HG02885 (cell line): ENCODE measurements around the gene SIRT7.

ENCODE experiments used
- ATAC-seq: cut with Tn5 transposase; IDR thresholded peaks from one replicate; pipeline ENCODE4 v1.9.1; 2021; ENCODE audit warnings: mild to moderate bottlenecking; ENCODE audit not compliant: unreplicated experiment, poor library complexity

Gene SIRT7

DNA sequence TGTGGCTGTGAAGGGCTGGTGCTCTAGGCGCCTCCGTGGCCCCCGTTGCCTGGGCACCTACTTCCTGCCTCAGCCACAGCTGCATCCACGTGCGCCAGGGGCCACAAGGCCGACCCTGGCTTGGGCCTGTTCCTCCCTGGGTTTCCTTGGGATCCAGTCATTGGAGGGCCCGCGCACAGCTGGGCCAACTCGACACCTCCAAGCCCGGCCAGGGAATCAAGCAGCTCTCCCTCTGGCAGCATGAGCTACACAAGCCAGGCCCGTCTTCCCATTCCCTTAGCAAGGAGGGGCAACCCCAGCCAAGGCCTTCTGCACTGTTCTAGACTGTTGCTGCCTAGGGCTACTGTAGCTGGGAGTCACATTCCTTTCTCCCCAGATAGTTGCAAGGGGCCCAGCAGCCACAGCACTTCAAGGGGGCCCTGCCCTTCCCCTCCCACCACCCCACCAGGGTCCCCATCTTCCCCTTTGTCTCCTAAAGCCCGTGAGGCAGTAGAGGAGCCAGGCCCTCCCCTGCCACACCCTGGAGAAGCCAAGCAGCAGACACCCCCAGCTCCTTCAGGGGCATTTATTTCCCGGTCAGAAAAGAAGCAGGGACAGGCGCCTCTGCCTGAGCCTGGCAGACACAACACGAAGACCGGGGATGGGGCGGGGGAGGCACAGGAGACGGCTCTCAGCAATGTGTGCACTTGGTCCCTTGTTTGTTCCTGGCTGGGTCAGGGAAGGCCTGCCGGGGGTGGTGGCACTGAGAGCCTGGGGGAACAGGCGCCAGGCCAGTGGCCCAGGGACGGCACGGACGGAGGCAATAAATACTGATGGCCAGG, 50.6 kb downstream of the SIRT7 start:
- ATAC-seq, result no peak

DNA sequence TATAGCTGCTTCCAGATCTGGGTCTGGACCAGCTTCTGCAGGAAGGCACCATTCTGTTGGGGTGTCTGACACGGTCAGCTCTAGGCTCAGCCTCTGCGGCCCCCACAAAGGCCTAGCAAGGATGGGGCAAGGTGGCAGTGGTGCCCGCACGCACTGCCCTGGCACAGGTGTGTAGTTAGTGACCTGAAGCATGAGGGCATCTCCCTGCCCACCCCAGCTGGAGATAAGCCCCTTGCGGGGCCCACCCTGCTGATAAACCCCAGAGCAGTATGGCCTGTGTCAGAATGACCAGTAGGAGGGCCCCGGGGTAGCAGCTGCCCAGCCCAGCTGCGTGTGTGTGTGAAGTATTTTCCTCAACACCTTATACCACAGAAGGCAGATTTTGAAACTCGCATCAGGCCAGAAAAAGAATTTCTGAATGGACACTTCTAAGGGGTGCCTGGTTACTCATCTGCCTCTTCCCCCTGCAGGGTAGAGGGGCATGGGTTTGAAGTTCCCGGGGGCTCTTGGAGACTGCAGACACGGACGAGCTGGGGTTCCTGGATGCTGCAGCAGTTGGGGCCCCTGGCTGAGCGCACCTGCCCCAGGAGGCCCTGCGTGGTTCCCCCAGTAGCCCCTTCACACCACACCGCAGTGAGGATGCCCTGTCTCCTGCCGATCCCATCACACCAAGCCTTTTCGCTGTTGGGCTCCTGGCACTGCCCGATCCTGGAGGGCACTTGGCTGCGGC, 51.4 kb downstream of the SIRT7 start:
- no peak for ATAC-seq

DNA sequence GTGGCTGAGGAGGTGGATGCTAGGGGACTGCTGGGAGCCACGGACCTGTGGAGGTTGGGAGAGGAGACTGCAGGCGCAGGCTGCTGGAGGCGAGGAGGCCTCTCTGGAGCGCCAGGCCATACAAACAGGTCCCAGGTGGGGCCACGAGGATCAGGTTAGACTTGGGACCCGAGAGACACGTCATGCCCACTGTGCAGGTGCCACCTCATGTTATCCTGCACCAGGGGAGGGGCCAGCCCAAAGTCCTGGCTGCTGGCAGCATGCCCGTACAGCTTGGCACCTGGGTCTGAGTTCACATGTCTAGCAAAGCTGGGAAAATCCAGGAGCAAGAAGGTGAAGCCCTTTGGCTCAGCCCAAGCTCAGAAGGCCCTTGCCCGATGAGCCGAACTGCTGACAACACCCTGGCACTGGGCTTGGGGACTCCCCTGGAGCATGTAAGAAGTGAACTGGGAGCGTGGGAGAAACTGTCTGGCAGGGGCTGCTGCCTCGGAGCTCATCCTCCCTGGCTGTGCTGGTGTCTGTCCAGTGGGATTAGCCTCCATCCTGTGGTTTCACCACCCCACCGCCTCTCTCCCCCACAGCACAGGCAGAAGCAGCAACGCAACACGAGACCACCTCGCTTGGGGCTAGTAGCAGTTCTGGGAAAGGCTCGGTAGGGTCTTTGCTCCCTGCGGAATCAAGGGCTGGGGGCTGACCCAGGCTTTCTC, 52.1 kb downstream of the SIRT7 start:
- ATAC-seq, result no peak

DNA sequence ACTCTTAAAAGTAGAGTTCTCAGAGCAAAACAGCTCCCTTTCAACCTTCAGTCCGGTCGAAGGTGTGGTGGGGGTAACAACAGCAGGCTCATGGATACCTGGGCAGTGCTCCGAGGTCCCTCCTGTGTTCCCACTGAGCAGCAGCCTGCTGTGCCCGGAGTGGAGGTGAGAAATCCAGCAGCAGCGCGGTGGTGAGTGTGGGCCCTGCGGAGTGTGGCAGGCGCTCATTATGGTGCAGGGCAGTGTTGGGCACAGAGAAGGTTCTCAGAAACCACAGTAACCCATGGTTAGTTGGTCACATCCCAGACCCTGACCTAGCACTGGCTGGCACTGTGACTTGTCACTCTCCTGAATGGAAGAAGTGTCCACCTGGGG, 52.6 kb downstream of the SIRT7 start:
- ATAC-seq, result no peak

DNA sequence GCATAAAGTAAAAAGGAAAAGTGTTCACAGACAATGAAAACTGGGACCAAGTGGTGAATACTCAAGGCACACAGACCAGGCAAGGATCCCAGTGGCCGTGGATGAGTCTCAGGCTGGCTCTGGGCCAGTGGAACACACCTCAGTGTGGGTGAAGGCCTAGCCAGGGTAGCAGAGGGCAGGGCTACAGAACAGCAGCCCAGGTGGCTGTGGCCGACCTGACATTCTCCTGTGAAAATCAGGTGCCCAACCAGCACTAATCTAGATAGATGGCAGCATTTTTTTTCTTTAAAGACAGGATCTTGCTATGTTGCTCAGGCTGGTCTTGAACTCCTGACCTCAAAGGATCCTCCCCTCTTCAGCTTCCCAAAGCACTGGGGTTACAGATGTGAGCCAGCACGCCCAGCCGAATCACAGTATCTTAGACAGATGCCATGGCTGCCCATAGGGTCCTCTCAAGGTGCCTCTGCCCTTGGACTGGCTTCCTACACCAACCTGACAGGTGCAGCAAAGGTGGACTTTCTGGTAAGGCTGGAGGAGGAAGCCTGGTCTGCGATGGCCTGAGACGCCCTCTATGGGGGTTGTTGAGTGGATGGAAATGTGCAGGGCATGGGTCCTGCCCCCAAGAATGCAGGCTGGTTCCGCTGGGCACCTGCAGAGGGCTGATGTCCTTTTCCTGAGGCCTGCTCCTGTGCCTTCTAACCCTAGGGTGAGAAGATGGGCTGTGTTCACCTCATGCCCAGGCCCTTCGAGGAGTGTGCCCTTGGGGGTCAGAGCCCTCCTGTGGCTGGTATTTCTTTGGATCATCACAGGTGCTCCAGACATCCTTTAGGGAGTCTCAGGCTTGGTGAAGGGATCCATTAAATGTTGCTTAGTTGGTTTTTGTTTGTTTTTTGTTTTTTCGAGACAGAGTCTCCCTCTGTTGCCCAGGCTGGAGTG, 53.9 kb downstream of the SIRT7 start:
- no peak for ATAC-seq

DNA sequence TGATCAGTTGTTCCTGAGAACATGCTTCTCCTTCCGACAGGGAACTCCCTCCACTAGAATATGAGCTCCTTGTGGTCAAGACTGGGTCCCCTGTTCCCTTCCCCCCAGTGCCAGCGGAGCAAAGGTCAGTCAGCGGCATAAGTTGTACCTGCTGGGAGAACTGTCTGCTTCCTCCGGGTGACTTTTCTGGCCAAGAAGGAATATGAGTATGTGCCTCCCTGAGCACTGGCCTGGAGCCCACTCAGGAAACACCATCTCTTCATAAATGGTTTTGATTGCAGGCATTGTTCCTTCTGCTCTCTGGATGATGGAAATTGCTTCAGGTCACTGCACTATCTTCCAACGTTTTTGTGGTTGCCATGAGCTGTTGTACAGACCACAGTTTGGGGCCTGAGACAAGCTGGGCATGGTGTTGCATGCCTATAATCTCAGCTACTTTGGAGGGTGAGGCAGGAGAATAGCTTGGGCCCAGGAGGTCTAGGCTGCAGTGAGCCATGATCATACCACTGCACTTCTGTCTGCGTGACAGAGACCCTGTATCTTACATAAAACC, 54.8 kb downstream of the SIRT7 start:
- no peak for ATAC-seq
